OCI-M2 (cell line): ENCODE results near the gene NEURL1B.

Experiments
- DNase-seq: peaks from one replicate; lab custom pipeline; 2025; ENCODE audit not compliant: unreplicated experiment; lab: John Stamatoyannopoulos, UW

Gene NEURL1B

GRCh38 chr5:172713809-172714490 lies 72.9 kb downstream of the NEURL1B start:
- DNase-seq = no peak

DNA sequence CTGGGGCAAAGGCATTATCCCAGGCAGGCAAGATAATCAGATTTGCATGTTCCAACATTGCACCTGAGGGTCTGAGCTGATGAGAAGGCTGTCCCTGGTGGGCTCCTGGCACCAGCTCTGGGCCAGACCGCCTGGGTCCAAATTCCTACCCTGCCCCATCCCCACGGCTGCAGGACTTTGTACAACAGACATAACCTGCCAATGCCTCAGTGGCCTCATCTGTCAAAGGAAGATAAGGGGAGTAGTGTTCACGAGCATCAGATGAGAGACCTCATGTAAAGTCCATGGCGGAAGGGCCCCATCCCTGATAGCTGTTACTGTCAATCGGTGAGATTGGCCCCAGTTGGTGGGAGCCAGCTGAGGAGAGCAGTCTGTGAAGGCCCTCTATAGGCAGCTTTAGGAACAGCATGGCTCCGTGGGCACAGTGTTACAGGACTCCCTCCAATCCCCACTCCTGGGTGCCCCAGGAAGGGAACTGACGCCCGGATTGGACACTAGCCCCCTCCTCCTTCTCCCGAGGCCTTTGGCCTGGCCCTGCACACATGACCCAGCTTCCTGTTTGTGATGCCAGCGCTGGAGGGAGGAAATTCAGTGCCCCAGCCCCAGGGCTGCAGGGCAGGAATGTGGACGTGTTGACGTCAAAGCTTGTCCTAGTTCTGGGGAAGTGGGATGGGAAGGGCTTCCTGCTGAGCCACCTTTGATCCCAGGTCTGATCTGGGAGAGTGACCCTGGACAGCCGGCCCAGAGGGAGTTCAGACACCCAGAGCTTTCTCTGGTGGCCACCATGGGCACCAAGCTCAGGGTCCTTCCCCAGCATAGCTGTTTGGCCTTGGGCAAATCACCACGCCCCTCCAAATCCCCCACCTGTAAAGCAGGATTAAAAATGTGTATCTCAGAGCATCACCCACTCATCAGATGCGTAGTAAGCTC lies 73.7 kb downstream of the NEURL1B start:
- peak; percentile 26 for DNase-seq

- DNase-seq = no peak
Measured at GRCh38 chr5:172715421-172715780, 74.3 kb downstream of the NEURL1B start.

DNA sequence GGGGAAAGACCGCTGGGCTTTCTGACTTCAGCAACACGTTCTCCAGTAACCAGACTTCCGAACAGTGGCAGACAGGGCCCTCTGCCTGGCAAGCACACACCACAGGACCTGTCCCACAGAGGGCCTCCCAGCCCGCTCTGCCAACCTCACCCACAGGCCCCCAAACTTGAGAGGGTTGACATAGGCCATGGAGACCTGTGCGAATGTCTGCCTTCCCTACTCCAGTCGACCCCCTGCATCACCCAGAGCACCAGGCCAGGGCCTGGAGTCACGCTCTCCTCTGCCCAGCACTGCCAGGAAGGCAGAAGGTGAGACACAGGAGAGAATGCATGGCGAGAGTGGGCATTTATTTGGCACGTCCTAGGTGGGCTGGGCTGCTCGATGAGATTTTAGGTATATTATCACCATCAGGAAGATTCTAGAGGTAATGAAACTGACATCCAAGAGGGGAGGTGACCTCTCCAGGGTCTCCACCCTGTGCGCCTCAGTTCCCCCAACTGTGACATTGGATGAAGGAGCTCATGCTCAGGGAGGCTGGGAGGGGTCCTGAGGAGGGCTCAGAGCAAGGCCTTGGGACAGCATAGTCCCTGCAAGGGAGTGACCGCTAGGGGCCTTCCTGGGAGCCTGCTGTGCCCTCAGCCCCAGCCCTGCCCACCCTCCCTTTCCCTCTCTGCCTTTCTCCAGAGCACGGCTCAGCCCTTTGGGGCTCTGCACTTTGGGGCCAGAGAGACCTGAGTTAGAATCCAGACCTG lies 75.0 kb downstream of the NEURL1B start:
- no peak for DNase-seq

- peak; percentile 55 for DNase-seq
Measured at GRCh38 chr5:172716796-172717313, 75.8 kb downstream of the NEURL1B start.

DNA sequence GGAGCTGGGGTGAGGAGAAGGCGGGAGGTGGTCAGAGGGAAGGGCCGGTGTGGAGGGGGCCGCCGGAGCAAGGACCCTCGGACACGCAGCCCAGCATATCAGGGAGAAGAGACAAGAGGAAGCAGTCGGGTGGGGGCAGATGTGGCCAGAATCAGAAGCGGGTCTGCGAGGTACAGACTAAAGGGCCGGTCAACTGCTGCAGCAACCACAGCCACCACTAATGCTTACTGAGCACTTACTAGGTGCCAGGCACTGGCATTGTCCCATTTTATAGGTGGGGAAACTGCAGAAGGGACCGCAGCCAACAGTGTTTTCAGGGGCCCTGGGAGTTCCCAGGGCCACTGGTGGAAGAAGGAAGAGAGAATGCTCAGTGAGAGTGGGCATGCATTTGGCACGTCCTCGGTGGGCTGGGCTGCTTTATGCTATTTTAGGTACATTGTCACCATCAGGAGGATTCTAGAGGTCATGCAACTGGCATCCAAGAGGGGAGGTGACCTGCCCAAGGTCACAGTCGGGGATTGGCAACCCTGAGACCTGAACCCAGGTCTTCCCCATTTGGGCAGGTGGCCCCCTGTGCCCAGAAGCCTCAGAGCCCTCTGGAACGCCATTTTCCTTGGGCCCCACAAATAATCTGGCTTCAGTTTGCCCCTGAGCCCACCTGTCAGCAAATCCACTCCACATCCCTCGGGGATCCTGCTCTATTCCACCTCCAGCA lies 76.6 kb downstream of the NEURL1B start:
- no peak for DNase-seq

DNA sequence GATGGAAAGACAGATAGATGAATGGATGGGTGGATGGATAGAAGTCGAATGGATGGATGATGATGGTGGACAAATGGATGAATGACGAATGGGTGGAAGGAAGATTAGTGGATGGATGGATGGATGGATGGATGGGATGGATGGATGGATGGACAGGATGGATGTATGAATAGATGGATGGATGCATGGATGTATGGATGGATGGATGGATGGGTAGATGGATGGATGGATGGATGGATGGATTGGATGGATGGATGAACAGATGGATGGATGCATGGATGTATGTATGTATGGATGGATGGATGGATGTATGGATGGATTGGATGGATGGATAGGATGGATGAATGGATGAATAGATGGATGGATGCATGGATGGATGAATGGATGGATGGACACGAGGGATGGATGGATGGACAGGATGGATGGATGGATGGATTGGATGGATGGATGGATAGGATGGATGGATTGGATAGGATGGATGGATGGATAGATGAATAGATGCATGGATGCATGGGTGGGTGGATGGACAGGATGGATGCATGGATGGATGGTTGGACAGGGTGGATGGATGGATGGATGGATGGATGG lies 77.6 kb downstream of the NEURL1B start:
- DNase-seq = no peak

DNA sequence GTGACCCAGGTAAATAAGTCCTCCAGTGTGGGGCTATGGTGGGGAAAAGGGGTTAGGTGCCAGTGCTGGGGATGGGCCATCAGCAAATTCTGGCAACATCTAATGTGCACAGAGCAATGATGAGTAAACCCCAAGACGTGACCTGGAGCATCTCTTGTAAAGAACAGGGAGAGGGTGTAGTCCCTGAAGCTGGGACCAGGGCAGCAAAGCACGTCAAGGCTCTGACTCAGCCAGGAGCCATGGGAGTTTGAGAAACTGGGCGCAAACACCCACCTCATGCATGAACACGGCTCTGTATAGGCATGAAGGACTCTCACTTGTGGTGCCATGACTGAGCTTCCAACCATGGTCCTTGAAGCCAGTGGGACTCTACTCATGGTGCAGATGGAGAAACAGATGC lies 78.1 kb downstream of the NEURL1B start:
- no peak for DNase-seq

DNA sequence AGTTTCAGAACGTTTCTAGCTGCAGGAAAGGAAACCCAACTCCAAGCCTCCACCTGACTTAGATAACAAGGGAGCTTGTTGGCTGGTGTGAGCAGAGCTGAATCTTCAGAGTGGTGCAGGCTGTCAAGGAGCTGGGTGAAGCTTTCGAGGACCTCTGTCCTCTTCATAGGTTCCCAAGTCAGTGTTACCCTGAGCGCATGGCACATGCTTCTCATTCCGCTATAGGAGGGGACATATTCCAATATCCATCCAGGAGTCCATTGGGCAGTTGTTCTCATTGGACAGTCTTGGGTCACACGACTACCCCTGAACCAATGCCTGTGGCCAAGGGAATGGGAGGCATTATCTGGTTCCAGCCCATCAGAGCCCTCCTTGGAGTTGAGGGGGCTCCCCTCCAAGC lies 79.6 kb downstream of the NEURL1B start:
- no peak for DNase-seq

GRCh38 chr5:172721455-172722326 lies 80.6 kb downstream of the NEURL1B start:
- DNase-seq = no peak

DNA sequence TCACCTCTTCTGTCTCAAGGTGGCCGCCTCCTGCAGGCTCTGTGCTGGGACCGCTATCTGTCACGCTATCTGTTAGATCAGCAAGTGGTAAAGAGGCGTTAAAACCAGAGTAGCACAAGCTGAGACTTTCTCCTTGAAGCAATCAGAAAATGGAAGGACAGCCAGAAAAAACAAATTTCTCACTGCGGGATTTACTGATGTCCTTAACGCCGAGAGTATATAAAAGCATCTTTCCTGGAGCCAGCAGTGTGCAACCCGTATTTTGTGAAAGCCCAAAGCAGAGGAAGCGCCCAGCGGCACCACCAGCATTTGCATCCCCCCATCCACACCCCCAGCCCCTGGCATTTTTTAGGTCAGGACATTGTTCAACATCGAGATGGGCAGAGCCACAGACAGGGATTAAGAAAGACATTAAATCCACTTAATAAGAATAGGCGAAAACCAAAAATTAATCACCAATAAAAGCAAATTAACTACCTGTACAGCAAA lies 81.3 kb downstream of the NEURL1B start:
- no peak for DNase-seq

DNA sequence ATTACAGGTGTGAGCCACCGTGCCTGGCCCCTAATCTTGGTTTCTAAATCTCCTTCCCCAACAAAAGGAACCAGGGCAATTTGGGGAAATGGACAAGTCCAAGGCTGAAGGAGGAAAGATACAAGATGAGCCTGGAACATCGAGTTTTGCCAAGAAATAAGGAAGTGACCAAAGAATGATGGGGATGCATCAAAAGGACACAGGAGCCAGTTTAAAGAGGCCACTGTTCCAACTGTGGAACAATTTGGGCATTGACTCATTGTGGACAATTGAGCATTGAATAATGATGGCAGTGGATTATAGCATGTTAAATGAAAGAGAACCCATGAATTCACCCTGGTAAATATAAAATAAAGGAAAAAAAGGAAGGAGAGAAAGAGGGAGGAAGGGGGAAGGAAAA lies 82.4 kb downstream of the NEURL1B start:
- DNase-seq = no peak

DNA sequence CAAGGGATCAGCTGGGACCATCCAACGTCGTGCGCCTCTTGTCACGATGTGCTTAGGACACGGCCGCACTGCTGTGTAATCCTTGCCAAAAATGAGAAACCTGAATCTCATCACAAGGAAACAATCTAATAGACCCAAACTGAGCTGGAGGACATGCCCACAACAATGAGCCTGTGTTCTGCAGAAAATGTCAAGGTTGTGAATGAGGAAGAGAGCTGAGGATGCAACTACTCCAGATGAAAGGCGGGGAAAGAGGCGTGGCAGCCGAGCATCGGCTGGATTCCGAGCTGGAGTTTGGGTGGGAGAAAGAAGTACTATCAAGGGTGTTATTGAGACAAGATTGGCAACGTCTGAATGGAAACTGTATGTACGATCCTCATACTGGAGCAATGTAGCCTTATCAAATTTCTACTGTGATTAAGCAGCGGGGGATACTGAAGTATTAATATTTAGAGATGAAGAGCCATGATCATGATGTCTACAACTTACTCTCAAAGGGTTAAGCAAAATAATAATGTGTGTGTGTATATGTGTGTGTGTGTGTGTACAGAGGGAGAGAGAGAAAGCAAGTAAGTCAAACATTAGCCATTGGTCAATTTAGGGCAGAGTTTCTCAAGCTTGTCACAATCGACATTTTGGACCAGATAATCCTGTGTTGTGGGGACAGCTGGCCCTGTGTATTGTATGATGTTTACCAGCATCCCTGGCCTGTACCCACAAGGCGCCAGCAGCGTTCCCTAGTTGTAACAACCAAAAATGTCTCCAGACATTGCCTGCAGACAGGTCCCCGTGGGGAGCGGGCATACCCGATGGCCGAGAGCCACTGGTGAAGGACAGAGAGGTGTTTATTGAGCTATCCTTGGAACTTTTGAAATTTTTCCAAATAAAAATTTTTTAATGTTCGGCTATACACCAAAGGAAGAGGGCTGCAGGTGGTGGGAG lies 83.5 kb downstream of the NEURL1B start:
- no peak for DNase-seq

GRCh38 chr5:172725273-172725672 lies 84.2 kb downstream of the NEURL1B start:
- no peak for DNase-seq

- DNase-seq = no peak
Measured at GRCh38 chr5:172725785-172726184, 84.7 kb downstream of the NEURL1B start.

GRCh38 chr5:172726966-172727365 lies 85.9 kb downstream of the NEURL1B start:
- DNase-seq = no peak

GRCh38 chr5:172727551-172727950 lies 86.5 kb downstream of the NEURL1B start:
- DNase-seq = no peak
